SK-N-MC (cell line): ENCODE measurements around the gene TUBA1B.
"Not testable (repeated sequence)": the region's sequence is repeated elsewhere in the genome, so short reads cannot be mapped to it uniquely, and the experiment has no call there.

Source experiments
- DNase-seq: peaks from one replicate; pipeline ENCODE4 v3.0.0-alpha.2; 2011; ENCODE audit warnings: low read depth, low spot score
- H3K27ac ChIP-seq: fragments of 200-600 bp; sonication (generic); 2 replicates; pipeline ENCODE4 v1.5.1; 2016; ENCODE audit warnings: mixed run types
- H3K36me3 ChIP-seq: fragments of 200-600 bp; sonication (generic); 2 replicates; pipeline ENCODE4 v1.6.1; 2017; ENCODE audit warnings: antibody characterized with exemption, low read length, mixed read lengths; ENCODE audit not compliant: insufficient read depth
- H3K4me3 ChIP-seq: fragments of 200-600 bp; sonication (generic); 2 replicates; pipeline ENCODE4 v1.5.1; 2016
- H3K9ac ChIP-seq: fragments of 200-600 bp; sonication (generic); 2 replicates; pipeline ENCODE4 v1.8.0; 2017; ENCODE audit warnings: mixed run types, mixed read lengths; ENCODE audit not compliant: insufficient read length
- H3K9me3 ChIP-seq: fragments of 200-600 bp; sonication (generic); 2 replicates; pipeline ENCODE4 v1.6.1; 2017; ENCODE audit warnings: low read depth, mild to moderate bottlenecking, antibody characterized with exemption, low read length, moderate library complexity, mixed read lengths
- EZH2 ChIP-seq: fragments of 200-600 bp; sonication (generic); IDR thresholded peaks from one replicate; pipeline ENCODE4 v1.6.1; 2017; ENCODE audit warnings: antibody characterized with exemption
- FOXP2 ChIP-seq: optimal IDR thresholded peaks from 2 replicates; pipeline ENCODE3; 2011; ENCODE audit warnings: mild to moderate bottlenecking, moderate library complexity; ENCODE audit not compliant: insufficient read depth; ENCODE audit errors: extremely low read length, control extremely low read depth
- POLR2AphosphoS5 ChIP-seq: IDR thresholded peaks from 2 replicates; pipeline ENCODE4 v1.6.1; 2012; ENCODE audit warnings: mild to moderate bottlenecking, low read depth, low read length, borderline replicate concordance

TUBA1B gene

DNA sequence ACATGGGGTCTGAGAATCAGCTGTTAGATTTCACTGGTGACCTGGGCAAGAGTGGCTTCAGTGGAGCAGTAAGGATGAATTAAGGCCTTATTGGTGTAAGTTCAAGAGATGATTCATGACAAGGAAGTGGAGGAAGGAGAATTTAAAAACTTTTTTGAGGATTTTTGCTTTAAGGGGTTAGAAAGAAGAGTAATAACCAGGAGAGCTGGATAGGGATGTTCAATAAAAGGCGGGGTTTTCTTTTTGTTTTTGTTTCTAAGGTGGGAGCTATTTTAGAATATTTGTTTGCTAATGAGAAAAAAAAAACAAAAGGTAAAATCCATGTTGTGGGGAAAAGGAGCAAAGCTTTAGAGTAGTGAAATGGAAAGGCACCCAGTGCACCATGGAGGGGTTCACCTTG lies 15.2 kb upstream of the TUBA1B start:
- H3K36me3 ChIP-seq, result no peaks in the 10 kb centered on the region
- no peak overlapping the region for H3K9ac ChIP-seq
- TF ChIP-seq EZH2, result no peak
- TF ChIP-seq POLR2AphosphoS5, result no peak
- no peak for TF ChIP-seq FOXP2
- H3K4me3 ChIP-seq, result no peak overlapping the region
- no peak overlapping the region for H3K27ac ChIP-seq
- DNase-seq, result no peak
- H3K9me3 ChIP-seq, result no peaks in the 10 kb centered on the region

DNA sequence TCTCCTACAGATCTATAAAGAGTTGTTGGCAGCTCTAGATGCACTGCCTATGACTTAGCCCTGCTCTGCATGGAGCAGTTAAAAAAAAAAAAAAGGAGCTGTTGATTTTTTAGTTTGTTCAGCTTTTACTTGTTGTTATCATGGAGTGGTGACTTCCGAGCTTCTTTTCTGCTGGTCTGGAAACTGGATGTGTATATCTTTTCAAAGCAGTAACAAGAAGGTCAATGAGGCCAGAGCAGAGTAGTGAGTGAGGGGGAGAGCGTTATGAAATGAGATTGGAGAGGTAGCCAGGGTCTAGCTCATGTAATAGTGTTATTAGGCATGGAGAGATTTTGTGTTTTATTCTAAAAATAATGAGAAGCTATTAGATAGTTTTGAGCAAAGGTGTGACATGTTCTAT lies 13.2 kb upstream of the TUBA1B start:
- no peak for DNase-seq
- Histone ChIP-seq H3K9me3 (no peaks in the 10 kb centered on the region), H3K4me3 (no peak overlapping the region), H3K27ac (no peak overlapping the region), H3K36me3 (no peaks in the 10 kb centered on the region), H3K9ac (no peak overlapping the region)
- TF ChIP-seq EZH2, result no peak
- TF ChIP-seq FOXP2, result no peak
- no peak for TF ChIP-seq POLR2AphosphoS5

DNA sequence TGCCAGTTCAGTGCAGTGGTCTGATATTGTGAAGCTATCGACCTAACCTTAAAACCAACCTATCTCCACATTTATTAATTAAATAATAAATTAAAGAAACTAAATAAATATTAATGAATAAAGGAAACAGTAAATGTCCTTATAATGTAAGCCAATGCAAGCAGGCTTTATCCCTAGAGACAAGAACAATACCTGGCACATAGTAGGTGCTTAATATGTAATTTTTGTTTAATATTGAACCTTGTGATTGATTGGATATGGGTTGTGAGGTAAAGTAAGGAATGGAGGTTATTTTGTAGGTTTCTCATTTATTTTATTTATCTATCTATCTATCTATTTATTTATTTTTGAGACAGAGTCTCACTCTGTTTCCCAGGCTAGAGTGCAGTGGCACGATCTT lies 7.8 kb upstream of the TUBA1B start:
- no peak for DNase-seq
- no peaks in the 10 kb centered on the region for H3K9me3 ChIP-seq
- peak overlapping the region; percentile 65; the same call in 1 of the 2 replicates for H3K27ac ChIP-seq
- no peak overlapping the region for H3K9ac ChIP-seq
- TF ChIP-seq FOXP2 (no peak), POLR2AphosphoS5 (no peak), EZH2 (no peak)
- no peak overlapping the region for H3K4me3 ChIP-seq
- H3K36me3 ChIP-seq, result no peaks in the 10 kb centered on the region

DNA sequence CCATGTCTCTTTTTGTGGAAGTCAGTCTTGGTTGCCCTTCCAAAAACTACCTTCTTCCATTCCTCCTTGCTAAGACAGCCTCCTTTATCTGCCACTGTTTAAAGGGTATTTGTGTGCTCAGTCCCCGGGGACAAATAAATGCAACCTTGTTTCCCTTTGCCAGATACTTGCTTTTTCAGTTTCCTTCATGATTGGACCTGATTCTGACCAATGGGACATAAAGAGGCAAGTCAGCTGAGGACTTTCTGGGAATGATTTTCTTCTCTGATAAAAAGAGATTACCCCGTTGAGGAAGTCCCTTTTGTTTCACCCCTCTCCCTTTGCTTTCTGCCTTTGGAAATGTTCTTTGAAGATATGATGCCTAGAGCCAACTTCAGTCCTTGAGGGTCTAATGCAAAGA lies 7.4 kb upstream of the TUBA1B start:
- no peak for DNase-seq
- peak overlapping the region; percentile 26 for H3K9ac ChIP-seq

DNA sequence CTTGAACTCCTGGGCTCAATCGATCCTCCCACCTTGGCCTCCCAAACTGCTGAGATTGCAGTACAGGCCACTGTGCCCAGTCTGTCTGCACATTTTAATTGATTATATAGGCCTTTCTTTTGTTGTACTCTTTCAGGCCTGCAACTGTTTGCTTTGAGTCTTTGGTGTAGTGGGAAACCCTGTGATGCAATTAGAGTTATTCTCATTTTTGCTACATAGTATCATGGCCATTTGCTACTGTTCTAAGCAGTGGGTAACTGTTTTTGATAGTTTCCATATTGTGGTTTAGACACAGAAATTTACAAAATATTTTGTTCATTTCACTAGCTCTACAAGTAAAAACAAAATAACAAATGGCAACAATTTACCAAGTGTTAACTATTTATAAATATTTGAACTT lies 6.3 kb upstream of the TUBA1B start:
- no peaks in the 10 kb centered on the region for H3K9me3 ChIP-seq
- no peaks in the 10 kb centered on the region for H3K36me3 ChIP-seq
- no peak overlapping the region for H3K27ac ChIP-seq
- DNase-seq, result no peak
- H3K4me3 ChIP-seq, result no peak overlapping the region
- no peak for TF ChIP-seq EZH2
- TF ChIP-seq POLR2AphosphoS5, result no peak
- no peak for TF ChIP-seq FOXP2
- H3K9ac ChIP-seq, result no peak overlapping the region

More for the DNA sequence above, 7.4 kb upstream of the TUBA1B start:
- TF ChIP-seq POLR2AphosphoS5 (no peak), EZH2 (no peak), FOXP2 (no peak)
- Histone ChIP-seq H3K9me3 (no peaks in the 10 kb centered on the region), H3K4me3 (peak overlapping the region; percentile 44), H3K27ac (peak overlapping the region; percentile 65), H3K36me3 (no peaks in the 10 kb centered on the region)

DNA sequence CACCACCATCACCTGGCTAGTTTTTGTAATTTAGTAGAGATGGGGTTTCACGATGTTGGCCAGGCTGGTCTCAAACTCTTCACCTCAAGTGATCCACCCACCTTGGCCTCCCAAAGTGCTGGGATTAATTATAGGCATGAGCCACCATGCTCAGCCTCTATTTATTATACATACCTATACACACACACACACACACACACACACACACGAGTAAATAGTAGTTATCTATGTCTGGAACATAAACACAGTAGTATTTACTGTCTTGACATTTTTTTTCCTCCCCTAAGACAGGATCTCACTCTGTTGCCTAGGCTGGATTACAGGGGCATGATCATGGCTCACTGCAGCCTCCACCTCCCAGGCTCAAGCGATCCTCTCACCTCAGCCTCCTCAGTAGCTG lies 5.8 kb upstream of the TUBA1B start:
- not testable (repeated sequence) for H3K27ac ChIP-seq, H3K4me3 ChIP-seq, DNase-seq, H3K9me3 ChIP-seq, H3K36me3 ChIP-seq, H3K9ac ChIP-seq

DNA sequence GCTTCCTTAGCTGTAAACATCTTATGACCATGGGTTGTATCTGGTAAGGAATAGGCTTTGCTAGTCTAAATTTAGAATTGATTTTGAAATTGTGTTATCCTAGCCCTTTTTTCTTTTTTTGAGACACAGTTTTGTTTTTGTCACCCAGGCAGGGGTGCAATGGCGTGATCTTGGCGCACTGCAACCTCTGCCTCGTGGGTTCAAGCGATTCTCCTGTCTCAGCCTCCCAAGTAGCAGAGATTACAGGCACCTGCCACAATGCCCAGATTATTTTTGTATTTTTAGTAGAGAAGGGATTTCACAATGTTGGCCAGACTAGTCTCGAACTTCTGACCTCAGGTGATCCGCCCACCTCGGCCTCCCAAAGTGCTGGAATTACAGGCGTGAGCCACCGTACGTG lies 2.4 kb upstream of the TUBA1B start:
- Histone ChIP-seq H3K27ac (peak overlapping the region; percentile 93), H3K36me3 (peaks cover 25% of the 10 kb centered on the region), H3K4me3 (peak overlapping the region; percentile 94), H3K9ac (peak overlapping the region; percentile 77), H3K9me3 (no peaks in the 10 kb centered on the region)
- TF ChIP-seq POLR2AphosphoS5 (no peak), FOXP2 (no peak)
- DNase-seq, result no peak

DNA sequence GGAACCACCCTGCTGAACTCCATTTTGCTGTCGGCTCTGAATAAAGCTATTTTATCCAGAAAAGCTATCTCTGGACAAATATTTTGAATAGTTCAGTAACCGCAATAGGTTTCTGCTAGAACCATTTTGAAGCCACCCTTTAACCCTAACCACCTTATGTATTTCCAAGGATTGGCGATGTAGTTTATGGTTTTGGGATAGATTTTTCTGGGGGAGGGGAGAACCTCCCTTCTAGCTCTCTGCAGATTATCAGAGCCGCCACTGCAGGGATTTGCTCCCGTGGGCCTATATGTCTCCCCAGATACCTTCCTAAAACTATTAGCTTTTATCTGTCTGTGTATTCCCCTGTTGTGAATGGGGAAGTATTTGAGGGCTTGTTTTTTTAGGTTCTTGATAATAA lies 1.8 kb upstream of the TUBA1B start:
- no peak for DNase-seq
- Histone ChIP-seq H3K9me3 (no peaks in the 10 kb centered on the region), H3K36me3 (peaks cover 27% of the 10 kb centered on the region), H3K9ac (peak overlapping the region; percentile 77), H3K27ac (peak overlapping the region; percentile 93), H3K4me3 (peak overlapping the region; percentile 94)
- TF ChIP-seq POLR2AphosphoS5 (no peak), EZH2 (no peak), FOXP2 (no peak)

DNA sequence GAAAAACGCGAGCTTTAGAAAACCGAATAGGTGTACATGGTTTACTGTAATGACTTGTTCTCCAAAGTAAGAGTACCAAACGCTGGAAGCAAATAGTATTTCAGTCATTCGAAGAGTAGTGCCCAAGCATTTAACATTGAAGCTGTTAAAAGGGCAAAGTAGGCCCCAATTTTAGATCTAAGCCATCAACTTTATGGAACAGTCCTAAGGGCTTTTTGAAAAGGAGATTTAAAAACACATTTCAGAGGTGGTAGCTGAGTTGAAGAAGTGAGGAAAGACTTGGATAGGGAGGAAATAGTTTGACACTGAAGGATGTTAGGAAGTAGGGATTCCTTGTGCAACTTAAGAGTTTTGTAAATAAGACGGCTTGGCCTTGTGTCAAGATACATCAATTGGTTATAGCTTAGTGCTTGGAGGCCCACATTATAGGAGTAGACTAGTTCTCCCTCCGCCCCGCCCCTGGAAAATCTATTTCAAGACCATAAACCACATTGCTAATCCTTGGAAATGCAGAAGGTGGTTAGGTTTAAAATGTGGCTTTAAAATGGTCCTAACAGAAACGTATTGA lies 783 bp upstream of the TUBA1B start:
- TF ChIP-seq EZH2 (no peak), FOXP2 (no peak), POLR2AphosphoS5 (peak; percentile 12; the same call in 1 of the 2 replicates)
- H3K27ac ChIP-seq, result peak overlapping the region; percentile 93
- H3K36me3 ChIP-seq, result peaks cover 37% of the 10 kb centered on the region
- DNase-seq, result peak; percentile 66
- peak overlapping the region; percentile 77 for H3K9ac ChIP-seq
- no peaks in the 10 kb centered on the region for H3K9me3 ChIP-seq
- H3K4me3 ChIP-seq, result peak overlapping the region; percentile 94
